ENCODE measurements around the gene ZBTB47.

Gene ZBTB47

DNA sequence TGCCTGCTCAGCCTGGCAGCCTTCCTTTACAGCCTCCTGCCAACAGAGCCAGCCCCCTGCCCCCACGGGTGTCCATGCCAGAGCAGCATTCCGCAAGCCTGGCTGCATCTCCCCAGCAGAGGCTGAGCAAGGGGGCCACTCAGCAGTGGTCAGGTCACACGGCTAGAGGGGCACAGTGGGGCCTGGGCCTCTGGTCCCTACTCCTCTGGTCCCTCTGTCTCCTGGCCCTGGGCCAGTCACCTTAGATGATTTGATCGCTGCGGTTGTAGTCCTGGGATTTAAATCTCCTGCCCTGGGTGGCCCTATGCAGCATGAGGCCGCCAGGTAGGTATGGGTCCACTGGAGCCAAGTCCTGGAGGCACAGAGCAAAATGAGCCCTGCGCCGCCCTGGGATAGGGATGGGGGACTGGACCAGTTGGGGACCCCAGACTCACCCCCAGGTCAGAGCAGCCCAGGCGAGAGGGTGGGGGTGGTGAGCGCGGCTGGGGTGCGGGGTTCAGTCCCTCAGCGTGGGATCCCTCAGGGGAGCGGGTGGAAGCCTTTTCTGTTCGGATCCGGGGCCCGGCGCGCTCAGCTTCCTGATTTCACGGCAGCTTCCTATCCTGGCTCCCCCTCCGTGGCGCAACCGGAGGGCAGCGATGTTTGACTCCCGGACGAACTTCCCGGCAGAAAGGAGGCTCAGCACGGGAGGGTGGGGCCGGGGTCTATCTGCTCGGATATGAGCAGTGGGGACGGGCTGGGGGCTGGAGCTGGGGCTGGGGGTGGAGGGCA, at the start of gene ZBTB47:
TSS of gene ZBTB47 (plus strand) at position 138 of the 771 bp plus-strand sequence. CDS start 4,659 bp downstream, outside the sequence.
- DNase-seq (ENCODE audit: extremely low read depth in 1 of 2, low read depth in 1 of 2): no peak

DNA sequence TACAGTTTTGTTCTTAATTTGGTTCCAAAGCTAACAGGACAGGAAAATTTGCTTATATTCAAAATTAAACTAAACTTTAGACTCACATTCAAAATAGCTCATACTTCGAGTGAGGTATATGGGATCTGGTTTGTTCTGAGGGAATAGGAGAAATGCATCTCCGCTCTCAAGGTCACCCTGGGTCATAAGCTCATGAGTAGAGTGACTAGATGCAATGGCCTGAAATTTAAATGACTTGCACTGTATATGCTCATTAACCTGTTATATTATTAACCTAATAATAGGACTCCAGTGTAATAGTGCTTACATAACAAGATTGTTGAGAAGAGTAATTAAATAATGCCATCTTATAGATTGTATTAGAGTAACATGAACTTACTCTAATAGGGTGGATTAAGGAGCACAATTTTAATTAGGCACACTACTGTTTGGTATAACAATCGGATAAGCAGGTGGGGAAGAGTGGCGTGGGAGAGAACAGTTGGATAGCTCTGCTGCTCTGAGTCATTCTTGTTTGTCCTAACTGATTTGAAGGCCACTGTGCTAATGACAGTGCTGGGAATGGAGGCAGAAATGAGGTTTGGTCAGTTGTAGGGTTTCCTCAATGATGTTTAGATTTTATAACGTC, 47.8 kb upstream of the ZBTB47 start:
- no peak for DNase-seq (ENCODE audit: extremely low read depth in 1 of 2, low read depth in 1 of 2)

DNA sequence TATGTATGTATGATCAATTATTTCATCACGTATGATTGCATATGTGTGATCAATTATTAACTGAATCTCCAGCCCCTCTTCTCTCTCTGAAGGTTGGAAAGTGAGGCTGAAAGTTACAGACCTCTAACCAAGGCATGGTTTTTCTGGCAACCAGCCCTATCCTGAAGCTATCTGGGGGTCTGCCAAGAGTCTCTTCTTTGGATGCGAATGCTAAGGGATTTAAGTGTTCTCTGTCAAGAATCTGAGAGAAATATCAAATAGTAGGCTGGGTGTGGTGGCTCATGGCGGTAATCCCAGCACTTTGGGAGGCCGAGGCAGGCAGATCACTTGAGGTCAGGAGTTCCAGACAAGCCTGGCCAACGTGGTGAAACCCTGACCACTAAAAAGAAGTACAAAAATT, 44.9 kb upstream of the ZBTB47 start:
- no peak for DNase-seq (ENCODE audit: extremely low read depth in 1 of 2, low read depth in 1 of 2)

DNA sequence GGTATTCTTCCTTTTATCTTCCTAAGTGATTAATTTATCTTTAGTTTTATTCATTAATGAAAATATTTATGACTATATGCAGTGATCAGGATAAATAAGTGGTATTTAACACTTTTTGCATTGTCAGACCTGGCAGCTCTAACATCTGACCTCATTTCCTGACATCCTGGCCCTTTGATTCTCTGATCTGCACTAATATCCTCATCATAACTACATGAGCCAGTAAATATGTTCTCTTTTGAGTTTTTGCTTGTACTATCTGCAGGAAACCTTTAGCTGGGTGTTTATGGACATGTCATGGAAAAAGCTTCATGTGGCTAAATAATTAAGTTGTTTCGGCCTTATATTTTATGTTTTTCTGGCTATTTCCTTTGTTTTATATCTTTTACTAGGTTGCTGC, 42.5 kb upstream of the ZBTB47 start:
- DNase-seq (ENCODE audit: extremely low read depth in 1 of 2, low read depth in 1 of 2): no peak

DNA sequence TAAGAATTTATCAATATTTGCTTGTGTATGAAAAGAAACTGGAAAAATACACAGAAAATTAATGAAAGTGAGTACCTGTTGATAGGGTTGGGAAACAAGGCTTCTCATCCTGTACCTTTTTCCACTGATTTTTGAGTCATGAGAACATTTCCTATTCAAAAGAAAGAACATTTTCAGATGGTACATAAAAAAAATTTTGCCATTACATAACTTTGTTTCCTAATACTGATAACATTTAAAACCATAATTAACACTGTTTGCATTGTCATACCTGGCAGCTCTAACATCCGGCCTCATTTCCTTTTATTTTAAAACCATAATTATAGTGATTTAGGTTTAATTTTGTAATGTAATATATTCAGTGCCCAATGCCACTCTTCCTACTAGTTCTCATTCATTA, 41.3 kb upstream of the ZBTB47 start:
- no peak for DNase-seq (ENCODE audit: extremely low read depth in 1 of 2, low read depth in 1 of 2)

DNA sequence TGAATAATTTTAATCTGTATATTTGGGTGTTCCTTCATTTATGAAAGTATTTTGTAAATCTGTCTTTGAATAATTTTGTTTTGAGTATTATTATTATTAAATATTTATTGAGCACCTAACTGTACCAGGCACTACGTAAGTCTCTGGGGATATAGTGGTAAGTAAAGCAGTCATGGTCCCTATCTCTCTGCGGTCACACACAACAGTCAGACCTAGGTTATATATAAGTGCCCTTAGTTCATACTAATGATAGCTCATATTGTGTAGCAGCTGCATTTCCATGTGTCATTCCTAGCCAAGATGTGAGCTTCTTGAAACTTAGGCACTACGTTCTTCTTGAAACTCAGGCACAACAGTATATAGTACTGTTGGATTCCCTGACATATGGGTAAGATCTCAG, 40.6 kb upstream of the ZBTB47 start:
- no peak for DNase-seq (ENCODE audit: extremely low read depth in 1 of 2, low read depth in 1 of 2)

DNA sequence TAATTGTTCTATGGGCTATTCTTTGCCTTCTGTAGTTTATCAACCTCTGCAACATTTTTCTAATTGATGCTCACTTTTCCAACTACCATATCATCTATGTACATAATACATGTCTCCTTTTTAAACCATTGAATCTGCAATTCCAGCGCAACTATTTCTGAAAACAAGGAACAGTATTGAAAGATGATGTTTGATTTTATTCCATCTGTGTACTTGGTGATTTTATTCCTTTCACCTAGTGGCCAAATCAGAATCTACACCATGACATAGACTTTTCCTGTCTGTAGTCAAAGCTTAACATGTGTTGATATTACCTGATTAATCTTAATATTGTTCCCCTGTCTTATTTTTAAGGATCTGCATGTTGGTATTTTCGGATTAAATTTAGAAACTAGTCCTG, 40.0 kb upstream of the ZBTB47 start:
- DNase-seq (ENCODE audit: extremely low read depth in 1 of 2, low read depth in 1 of 2): no peak

DNA sequence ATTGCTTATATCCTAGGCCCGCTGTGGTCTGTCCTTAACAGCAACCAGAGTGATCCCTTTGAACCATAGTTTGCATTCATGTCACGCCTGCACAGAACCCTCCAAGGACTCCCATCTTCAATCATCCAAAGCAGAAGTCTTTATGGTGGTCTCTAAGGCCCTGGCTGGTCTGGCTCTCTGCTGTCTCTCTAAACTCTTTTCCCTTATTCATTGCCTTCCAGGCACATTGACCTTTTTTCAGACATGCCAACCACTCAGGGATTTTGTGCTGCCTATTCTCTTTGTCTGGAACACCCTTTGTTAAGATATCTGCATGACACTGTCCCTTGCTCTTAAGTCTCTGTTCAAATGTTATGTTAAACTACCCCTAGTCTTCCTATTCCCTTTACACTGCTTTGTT, 21.9 kb upstream of the ZBTB47 start:
- no peak for DNase-seq (ENCODE audit: extremely low read depth in 1 of 2, low read depth in 1 of 2)

DNA sequence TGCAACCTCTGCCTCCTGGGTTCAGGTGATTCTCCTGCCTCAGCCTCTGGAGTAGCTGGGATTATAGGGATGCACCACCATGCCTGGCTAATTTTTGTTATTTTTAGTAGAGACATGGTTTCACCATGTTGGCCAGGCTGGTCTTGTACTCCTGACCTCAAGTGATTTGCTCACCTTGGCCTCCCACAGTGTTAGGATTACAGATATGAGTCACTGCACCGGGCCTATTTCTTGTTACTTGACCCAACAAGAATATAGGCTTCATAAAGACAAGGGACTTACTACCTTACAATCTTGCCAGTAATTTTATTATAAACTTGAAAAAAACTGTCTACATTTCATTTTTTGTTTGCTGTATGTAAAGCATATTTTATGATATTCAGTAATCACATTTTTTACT, 21.4 kb upstream of the ZBTB47 start:
- no peak for DNase-seq (ENCODE audit: extremely low read depth in 1 of 2, low read depth in 1 of 2)

DNA sequence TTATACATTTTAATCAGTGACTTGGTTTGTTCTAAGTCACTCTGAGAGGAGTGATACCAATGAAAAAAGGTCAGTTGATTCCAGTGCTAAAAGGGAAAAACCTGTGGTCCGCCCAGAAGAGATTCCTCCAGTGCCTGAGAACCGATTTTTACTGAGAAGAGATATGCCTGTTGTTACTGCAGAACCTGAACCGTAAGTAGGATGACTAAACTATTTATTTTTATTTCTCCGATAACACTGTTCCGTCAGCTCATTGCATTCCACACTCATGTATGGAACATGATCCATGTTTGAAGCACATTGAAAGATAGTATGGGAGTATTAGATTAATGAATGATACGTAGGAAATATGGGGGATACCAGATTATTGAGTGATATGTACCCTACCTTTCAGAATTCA, 20.0 kb upstream of the ZBTB47 start:
- DNase-seq (ENCODE audit: extremely low read depth in 1 of 2, low read depth in 1 of 2): no peak

DNA sequence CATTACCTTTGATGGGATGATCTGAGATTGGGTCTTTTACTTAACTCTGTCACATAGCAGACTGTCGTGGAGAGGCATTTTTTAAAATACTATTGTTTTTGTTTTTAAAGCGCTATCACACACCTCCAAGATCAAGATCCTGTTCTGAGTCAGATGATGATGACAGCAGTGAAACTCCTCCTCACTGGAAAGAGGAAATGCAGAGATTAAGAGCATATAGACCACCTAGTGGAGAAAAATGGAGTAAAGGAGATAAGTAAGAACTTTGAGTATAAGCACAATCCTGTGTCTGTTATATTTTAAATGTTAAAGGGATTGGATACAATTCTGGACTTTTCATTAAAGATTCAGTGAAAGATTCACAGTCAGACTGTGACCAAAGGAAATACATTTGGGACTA, 18.4 kb upstream of the ZBTB47 start:
- no peak for DNase-seq (ENCODE audit: extremely low read depth in 1 of 2, low read depth in 1 of 2)

DNA sequence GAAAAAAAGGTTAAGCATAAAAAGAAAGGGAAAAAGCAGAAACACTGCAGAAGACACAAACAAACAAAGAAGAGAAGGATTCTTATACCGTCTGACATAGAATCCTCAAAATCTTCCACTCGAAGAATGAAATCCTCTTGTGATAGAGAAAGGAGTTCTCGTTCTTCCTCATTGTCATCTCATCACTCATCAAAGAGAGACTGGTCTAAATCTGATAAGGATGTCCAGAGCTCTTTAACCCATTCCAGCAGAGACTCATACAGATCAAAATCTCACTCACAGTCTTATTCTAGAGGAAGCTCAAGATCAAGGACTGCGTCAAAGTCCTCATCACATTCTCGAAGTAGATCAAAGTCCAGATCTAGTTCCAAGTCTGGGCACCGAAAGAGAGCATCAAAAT, 16.5 kb upstream of the ZBTB47 start:
- no peak for DNase-seq (ENCODE audit: extremely low read depth in 1 of 2, low read depth in 1 of 2)

DNA sequence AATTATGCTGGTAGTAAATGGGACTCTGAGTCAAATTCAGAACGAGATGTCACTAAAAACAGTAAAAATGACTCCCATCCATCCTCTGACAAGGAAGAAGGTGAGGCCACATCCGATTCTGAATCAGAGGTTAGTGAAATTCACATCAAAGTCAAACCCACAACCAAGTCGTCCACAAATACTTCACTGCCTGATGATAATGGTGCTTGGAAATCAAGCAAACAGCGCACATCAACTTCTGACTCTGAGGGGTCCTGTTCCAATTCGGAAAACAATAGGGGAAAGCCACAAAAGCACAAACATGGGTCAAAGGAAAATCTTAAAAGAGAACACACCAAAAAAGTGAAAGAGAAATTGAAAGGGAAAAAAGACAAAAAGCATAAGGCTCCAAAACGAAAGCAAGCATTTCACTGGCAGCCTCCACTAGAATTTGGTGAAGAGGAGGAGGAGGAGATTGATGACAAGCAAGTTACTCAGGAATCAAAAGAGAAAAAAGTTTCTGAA, 15.1 kb upstream of the ZBTB47 start:
- no peak for DNase-seq (ENCODE audit: extremely low read depth in 1 of 2, low read depth in 1 of 2)

DNA sequence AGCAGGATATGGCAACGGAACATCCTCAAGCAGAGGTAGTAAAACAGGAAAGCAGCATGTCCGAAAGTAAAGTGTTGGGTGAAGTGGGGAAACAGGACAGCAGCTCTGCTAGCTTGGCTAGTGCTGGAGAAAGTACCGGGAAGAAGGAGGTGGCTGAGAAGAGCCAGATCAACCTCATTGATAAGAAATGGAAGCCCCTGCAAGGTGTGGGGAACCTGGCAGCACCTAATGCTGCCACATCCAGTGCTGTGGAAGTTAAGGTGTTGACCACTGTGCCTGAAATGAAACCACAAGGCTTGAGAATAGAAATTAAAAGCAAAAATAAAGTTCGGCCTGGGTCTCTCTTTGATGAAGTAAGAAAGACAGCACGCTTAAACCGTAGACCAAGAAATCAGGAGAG, 14.3 kb upstream of the ZBTB47 start:
- DNase-seq (ENCODE audit: extremely low read depth in 1 of 2, low read depth in 1 of 2): no peak

DNA sequence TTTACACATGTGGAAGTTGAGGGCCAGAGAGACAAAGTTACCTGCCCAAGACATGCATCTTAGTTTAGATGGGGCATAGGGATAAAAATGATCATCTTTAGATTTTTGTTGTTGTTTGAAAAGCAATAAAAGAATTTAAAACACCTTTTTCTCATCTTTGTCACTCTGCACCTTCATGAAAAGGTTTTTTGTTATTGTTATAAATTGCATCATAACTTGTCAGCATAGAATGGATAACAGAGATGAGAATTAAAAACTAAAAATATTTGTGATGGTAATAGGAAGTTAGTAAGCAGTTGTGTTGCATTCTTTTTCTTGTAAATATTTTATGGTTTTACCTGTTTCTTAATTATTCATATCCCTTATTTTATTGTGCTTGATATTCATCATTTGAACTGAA, 13.4 kb upstream of the ZBTB47 start:
- no peak for DNase-seq (ENCODE audit: extremely low read depth in 1 of 2, low read depth in 1 of 2)

DNA sequence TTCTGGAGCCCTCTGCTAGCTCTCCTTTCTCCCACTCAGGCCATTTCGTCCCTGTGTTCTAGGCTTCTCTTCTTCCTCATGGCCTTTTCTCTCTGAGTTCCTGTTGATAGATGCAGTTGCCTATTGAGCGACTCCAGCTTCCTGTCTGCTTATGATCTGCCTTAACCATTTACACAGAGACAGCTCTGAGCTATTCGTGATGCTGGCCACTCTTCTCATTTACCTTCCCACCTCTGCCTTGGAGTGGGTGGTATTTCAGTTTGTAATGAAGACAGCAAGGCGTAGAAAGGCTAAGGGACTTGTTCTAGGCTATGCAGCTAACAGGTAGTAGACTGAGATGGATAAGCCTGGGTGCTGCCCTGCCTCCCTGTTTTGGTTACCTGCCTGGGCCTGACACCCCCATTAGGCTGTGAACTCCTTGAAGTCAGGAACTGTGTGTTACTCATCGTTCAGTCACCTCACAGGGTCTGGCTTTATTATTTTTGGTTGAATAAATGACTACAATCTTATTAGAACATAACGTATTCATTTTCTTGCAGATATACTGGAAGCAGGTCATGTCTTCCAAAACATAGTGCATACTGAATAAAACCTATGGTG, 12.6 kb upstream of the ZBTB47 start:
- DNase-seq (ENCODE audit: extremely low read depth in 1 of 2, low read depth in 1 of 2): no peak

DNA sequence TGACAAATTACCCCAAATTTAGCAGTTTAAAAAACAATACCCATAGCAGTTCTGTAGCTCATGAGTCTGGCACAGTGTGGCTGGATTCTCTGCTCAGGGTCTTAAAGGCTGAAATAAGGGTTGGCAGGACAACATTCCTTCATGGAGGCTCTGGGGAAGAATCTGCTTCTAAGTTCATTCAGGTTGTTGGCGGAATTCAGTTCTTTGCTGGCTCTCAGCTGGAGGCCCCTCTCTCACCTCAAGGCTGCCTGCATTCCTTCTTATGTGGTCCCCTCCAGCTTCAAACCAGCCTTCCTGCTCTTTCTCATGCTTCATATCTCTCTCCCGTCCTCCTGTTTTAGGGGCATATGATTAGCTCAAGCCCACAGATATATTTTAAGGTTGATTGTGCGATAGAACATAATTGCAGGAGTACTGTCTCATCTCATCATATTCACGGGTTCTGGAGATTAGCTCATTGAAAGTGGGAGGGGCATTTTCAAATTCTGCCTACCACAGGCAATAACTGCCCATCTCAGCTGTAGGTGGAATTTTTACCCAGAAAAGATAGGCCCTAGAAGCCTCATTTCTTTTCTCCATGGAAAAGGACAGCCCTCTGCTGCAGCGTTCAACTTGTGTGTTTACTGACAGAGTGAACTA, 5.6 kb upstream of the ZBTB47 start:
- DNase-seq (ENCODE audit: extremely low read depth in 1 of 2, low read depth in 1 of 2): no peak

DNA sequence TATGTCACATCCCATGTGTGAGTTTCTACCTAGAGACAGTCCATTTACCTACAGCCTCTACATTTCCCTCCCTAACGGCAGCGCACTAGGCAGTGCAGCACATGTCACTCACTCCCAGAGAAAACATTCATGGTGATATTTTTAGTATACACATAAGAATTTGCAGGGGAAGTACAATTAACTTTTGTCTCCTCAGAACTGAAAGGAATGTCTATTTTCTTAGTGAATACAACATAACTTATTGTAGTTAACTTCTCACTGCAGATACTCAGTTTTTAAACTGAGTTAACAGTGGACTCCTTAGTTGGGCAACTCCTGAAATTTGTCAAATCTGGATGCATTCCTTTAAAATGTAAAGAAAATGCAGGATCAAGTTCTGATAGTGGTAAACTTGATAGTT, 4.5 kb upstream of the ZBTB47 start:
- no peak for DNase-seq (ENCODE audit: extremely low read depth in 1 of 2, low read depth in 1 of 2)

DNA sequence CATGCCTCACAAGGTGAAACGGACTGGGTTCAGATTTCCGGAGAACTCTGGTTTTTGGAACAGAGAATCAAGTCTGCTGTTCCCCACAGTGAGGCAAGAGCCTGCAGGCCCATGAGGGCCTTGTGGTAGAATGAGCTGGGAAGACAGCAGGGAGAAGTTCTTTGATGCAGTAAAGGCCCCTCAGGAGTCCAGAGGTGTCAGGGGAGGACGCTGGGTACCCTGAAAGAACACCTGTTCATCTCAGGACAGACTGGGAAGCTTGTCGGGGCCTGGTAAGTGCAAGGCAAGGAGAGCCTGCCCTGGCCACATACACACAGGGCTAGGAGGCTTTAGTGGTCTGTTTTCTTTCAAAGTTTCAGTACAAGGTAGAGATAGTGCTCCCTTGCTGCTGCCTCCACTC, 3.7 kb upstream of the ZBTB47 start:
- DNase-seq (ENCODE audit: extremely low read depth in 1 of 2, low read depth in 1 of 2): no peak

DNA sequence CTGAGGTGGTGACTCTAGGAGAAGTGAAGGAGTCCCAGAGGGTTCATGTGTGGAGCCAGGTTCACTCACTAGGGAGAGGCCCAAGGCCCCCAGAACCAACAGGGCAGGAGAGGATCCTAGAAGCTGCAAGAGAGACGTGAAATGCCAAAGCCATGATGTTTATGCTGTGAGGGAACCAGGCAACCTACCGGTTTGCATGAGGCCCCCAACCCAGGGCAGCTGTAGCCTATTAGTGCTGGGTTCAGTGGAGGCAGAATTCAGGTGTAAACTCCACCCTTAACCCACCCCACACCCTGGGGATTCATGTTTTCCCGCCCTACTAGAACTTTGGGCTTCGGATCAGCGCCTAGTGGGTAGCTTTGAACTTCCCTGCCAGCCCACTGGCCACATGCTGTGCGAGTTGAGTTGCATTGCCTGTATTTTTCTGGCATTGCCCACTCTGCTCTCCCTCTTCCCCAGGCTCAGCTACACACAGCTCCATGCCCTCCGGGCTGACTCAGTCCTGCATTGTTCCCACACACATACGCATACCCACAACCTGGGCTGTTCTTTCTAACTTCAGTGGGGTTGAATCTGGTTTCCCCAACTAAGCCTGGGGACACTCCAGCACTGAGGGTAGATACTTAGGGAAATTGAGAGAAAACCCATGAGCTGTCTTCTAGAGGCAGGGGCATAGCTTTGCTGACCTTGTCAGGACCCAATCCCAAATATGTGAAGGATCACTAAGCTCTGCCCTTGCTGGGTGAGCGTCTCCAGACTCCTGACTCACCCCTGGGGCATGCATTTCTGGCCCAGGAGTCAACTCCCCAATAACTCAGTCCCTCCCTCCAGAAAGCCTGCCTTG, 2.0 kb upstream of the ZBTB47 start:
- DNase-seq (ENCODE audit: extremely low read depth in 1 of 2, low read depth in 1 of 2): no peak

DNA sequence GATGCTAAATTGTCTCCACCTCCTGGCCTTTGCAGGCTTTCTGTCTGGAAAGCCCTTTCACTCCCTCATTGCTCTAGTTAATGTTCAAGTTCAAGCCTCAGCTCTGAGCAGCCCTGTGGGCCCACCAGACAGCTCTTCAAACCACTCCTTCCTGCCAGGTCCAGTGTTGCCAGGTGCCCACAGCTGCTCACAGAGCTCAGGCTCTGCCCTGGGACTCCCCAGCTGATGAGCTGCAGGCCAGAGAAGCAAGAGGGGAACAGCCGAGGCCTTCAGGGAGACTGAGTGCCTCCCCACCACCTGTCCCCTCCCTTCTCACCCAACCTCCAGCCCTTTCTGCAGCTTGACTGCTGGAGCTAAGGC, 1.3 kb upstream of the ZBTB47 start:
- DNase-seq (ENCODE audit: extremely low read depth in 1 of 2, low read depth in 1 of 2): no peak
